Activated T-cell treated with anti-CD3 and anti-CD28 coated beads for 48 hours (primary cell): ENCODE measurements around the gene PPP1R14C.

Source experiments
- DNase-seq: peaks from one replicate; pipeline ENCODE4 v3.0.0-alpha.2; 2020; ENCODE audit warnings: low read depth

Gene PPP1R14C

GRCh38 chr6:150220634-150221551 is 78.0 kb downstream of the PPP1R14C start:
- no peak for DNase-seq

GRCh38 chr6:150224820-150225219 is 82.0 kb downstream of the PPP1R14C start:
- no peak for DNase-seq

DNA sequence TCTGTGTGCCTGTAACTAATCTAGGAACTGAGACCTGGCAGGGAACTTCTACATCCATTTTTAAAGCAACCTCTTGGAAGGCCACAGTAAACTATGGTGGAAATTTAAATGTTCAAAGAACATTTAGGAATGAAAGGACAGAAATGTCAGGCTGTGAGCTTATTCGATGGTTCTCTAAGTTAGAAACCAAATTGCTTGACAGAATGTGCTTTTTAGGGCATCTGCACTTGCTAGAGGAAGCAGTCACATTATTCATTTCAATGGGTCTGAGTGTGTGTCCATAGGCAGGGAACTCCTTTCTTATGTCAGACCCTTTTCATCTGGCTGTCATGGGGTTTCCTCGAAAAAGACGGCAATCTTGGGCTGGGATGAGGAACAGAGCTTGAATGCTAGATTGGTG is 84.4 kb downstream of the PPP1R14C start:
- no peak for DNase-seq

GRCh38 chr6:150228072-150228733 is 85.4 kb downstream of the PPP1R14C start:
- DNase-seq, result no peak

GRCh38 chr6:150229436-150230163 is 86.8 kb downstream of the PPP1R14C start:
- DNase-seq, result no peak

- no peak for DNase-seq
Observed at GRCh38 chr6:150230164-150230561, 87.3 kb downstream of the PPP1R14C start.

DNA sequence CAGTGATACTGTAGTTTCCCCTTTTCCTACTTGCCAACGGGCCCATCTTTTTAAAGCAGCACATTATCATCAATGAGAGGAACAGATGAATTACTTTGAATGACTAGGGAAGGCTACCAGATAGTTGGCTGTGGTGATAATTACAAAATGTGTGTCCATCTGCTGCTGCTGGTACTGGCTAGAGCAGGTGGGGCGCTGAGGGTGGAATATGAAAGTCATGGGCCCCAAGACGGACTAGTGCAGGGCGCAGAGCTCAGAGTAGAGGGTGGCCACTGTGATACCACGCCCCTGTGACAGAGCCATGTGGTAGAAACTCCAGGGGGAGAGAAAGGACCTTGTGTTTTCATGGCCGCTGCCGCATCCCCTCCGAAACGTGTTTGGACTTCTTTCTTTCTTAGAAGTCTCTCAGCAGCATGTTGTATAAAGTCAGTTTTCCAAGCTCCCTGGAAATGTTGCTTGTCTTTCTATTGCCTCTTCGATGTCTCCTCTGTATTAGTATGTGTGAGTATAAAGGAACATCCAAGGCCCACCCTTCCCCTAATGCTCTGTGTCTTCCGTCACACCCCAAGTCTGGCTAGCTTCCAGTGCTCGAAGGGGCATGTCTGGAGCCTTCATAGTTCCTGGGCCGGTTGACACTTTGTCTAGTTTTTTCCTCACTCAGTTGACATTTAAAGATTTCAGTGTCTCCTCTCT is 88.1 kb downstream of the PPP1R14C start:
- DNase-seq, result no peak

DNA sequence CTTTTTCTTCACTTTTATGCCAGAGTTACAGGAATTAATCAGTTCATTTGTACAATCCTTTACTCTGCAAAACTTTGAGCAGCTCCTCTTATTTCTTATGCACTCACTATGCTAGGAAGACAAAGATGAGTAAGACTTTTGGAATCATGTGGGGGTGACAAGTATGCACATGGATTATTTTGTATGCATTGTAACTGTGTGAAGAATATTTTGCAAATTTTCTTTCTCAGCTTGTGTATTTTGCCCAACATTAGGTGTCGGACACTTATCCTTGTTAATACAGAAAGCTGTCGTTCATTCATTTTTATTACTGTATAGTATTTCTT is 88.6 kb downstream of the PPP1R14C start:
- no peak for DNase-seq

DNA sequence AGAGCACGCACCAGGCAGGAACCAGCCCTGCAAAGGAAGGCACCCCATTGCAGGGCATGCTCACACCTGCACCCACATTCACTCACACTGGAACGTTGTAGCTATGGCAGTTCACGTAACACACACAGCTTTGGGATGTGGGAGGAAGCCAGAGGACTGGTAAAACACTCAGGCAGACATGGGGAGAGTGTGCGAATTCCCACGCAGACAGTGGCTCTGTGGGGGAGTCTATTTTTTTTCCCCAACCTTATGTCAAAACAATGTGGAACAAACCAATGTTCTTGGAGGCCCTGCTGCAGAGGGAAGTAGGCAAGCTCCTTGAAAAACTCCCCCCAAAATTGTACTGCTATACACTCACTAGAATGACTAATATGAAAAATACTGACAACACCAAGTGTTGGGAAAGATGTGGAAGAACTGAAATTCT is 91.0 kb downstream of the PPP1R14C start:
- no peak for DNase-seq

GRCh38 chr6:150235218-150235617 is 92.4 kb downstream of the PPP1R14C start:
- no peak for DNase-seq

DNA sequence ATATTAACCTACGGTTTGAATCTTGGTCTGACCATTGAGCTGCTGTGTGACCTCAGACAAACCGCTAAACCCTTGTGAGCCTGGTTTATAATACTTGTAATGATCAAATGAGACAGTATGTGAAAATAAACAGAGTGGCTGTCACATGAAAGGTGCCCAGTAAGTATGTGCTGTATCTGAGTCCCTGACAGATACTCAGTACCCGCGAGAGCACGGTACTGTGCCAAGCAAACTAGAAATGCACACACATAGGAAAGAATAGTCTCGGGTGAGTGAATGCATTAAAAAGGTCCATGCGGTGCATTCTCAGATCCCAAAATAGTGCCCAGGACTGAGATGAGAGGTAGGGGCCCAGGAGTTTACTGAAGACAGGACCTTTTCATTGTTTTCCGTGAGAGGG is 93.3 kb downstream of the PPP1R14C start:
- no peak for DNase-seq

DNA sequence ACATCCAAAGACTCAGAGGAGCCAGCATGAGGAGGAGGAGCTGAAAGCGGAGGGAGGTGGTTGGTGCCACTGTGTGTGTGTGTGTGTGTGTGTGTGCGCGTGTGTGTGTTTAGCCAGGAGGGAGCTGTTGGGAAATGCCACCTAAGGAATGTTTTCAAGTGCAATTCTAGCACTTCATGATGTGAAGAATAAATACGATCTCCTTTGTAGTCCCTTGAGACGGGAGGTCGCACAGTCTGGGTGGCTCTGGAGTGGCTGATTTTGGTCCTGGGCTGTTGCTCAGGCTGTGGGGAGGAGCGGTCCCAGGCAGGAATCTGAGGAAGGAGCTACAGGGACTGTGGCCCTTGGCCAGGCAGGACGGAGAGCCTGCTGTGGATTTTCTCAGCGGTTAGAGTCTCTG is 93.7 kb downstream of the PPP1R14C start:
- no peak for DNase-seq

GRCh38 chr6:150237626-150238025 is 94.8 kb downstream of the PPP1R14C start:
- no peak for DNase-seq

DNA sequence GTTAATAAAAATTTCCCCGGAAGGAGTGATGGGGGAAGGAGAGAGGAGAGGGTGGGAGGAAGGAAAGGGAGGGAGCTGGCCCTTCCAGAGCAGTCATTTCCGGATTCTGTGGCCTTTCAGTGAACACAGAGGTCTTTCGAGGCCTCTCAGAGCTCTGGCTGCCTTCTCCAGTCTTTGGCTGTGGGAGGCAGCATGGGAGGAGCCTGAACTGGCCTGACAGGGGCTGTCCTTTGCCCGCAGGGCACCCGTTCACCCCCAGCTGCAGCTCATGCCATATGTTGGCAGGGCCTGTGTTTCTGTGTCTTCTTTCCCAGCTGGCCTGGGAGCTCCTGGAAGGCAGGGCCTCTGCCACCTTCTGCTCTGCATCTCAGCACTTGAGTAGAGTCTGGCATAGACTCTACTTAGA is 95.5 kb downstream of the PPP1R14C start:
- no peak for DNase-seq

DNA sequence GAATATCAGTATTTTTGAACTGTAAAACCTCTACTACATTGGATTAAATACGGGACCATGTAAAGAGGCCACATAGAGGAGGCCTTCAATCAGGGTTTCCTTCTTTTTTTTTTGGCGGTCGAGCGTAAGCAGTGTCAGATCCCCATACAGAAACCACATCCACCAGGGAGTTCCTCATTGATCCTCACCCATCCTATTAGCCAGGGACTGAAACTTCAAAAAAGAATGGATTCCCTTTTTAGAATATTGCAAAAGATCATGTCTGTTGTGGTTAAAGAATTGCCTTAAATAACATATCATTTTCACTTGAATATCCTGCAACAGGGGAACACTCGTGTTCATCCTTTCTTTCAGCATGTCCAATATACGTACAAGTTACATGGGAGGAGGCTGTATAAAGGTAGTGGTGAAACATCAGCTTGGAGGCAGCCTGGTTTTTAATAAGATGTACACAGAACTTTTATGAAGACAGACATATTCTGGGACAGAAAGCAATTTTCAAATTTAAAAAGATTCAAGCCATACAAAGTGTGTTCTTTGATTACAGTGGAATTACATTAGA is 96.1 kb downstream of the PPP1R14C start:
- no peak for DNase-seq

DNA sequence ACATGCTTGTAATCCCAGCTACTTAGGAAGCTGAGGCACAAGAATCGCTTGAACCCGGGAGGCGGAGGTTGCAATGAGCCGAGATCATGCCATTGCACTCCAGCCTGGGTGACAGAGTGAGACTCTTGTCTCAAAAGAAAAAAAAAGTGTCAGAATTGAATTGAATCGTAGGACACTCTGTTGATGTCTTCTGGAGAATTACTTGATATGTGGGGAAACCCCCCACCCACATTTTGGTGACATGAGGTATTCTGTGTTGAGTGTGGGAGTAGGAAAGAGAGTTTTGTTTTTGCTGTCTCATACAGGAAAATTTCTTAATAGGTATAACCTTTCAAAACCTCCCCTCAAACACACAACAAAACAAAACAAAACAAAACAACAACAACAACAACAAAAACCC is 98.9 kb downstream of the PPP1R14C start:
- peak; percentile 43 for DNase-seq

- no peak for DNase-seq
Observed at GRCh38 chr6:150243620-150244314, 100.9 kb downstream of the PPP1R14C start.

GRCh38 chr6:150245148-150245935 is 102.5 kb downstream of the PPP1R14C start:
- no peak for DNase-seq

- DNase-seq, result no peak
Observed at GRCh38 chr6:150247803-150248202, 105.0 kb downstream of the PPP1R14C start.

GRCh38 chr6:150248300-150248699 is 105.5 kb downstream of the PPP1R14C start:
- DNase-seq, result no peak
